Epithelial cell of proximal tubule (primary cell): Measurements from ENCODE around the gene MYO9A. TPM values are rescaled to one million over a fixed set of nuclear protein-coding genes. Genes with fewer than 3 reads are reported as not detected.

Source experiments
- DNase-seq: peaks from one replicate; pipeline ENCODE4 v3.0.0-alpha.2; 2011; ENCODE audit warnings: low read depth
- H3K4me3 ChIP-seq: 2 replicates; pipeline ENCODE4 v1.5.1; 2011; ENCODE audit warnings: low read depth, mild to moderate bottlenecking, low read length
- total RNA-seq: library from RNA; depleted of rRNA; stranded (reverse); fragments of >200 nt; gene quantifications from 2 replicates; pipeline ENCODE4 v1.2.3, GENCODE V29; 2015
- TF ChIP-seq, protein P1 (sequence below): conservative IDR thresholded peaks from 2 replicates; pipeline ENCODE4 v1.5.1; 2012; ENCODE audit warnings: low read depth, mild to moderate bottlenecking, low read length

The MYO9A gene
- total RNA-seq, 1 donor from 2014 or later, result 18.1 TPM

DNA sequence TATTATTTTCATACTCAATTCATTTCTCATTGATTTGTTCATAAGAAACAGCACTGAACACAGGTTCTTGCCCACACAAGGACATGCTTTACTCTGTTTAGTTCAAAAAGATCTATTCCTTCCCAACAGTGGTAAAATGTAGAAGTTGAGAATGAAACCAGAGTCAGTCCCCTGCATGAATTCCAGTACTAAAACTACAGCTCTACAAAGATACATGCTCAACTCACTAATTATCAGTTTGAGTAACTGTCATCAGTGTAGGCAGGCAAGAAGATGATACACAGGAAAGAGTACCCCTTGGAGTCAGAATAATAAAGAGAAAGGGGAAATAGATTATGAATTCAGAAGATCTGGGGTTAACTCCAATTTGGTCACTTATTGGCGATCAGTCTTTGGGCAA, 264.4 kb downstream of the MYO9A start:
- DNase-seq, result no peak
- H3K4me3 ChIP-seq, result no peak overlapping the region
- TF ChIP-seq, protein P1, sequence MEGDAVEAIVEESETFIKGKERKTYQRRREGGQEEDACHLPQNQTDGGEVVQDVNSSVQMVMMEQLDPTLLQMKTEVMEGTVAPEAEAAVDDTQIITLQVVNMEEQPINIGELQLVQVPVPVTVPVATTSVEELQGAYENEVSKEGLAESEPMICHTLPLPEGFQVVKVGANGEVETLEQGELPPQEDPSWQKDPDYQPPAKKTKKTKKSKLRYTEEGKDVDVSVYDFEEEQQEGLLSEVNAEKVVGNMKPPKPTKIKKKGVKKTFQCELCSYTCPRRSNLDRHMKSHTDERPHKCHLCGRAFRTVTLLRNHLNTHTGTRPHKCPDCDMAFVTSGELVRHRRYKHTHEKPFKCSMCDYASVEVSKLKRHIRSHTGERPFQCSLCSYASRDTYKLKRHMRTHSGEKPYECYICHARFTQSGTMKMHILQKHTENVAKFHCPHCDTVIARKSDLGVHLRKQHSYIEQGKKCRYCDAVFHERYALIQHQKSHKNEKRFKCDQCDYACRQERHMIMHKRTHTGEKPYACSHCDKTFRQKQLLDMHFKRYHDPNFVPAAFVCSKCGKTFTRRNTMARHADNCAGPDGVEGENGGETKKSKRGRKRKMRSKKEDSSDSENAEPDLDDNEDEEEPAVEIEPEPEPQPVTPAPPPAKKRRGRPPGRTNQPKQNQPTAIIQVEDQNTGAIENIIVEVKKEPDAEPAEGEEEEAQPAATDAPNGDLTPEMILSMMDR, result no peak

DNA sequence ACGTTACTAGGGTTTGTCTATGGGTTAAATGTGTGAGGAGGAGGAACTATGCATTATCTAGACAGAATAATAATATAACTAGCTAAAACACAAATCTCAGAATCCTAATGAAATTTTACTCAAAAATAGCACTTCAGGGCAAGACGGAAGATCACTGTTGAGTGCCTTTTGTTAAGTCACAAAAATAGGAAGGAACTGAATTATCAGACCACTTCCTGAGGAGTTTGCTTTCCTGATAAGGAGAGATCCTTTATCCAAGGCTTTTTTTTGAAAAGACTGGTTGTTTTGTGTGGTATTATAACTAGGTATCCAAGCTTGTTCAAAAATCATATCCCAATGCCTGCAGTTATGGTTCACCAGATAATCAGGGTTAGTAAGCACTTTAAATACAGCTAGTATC, 273.0 kb downstream of the MYO9A start:
- no peak for DNase-seq
- no peak overlapping the region for H3K4me3 ChIP-seq
- TF ChIP-seq, protein P1, result no peak

- H3K4me3 ChIP-seq, result no peak overlapping the region
- DNase-seq, result no peak
- TF ChIP-seq, protein P1, result no peak
Measured at GRCh38 chr15:71841563-71841962, 276.4 kb downstream of the MYO9A start.

GRCh38 chr15:71830981-71831380, 287.0 kb downstream of the MYO9A start:
- DNase-seq, result no peak
- no peak overlapping the region for H3K4me3 ChIP-seq
- TF ChIP-seq, protein P1, result no peak

DNA sequence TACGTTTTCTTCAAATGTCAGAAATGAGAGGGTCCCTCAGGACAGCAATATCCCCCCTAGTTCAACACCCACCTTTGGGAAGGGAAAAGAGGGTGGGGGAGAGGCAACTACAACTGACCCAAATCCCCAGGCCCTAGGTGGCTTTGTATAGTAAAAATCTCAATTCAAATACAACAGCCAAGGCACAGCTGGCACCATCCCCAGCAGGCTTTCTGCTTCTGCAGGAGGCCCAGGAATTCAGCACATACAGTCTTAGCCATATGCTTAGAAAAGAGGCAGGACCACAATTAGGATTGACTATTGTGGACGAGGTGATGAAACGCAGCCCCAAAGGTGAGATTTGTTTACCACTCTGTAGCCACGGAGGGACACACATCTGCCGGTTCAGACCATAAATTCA, 291.8 kb downstream of the MYO9A start:
- TF ChIP-seq, protein P1, result no peak
- DNase-seq, result no peak
- H3K4me3 ChIP-seq, result no peak overlapping the region

DNA sequence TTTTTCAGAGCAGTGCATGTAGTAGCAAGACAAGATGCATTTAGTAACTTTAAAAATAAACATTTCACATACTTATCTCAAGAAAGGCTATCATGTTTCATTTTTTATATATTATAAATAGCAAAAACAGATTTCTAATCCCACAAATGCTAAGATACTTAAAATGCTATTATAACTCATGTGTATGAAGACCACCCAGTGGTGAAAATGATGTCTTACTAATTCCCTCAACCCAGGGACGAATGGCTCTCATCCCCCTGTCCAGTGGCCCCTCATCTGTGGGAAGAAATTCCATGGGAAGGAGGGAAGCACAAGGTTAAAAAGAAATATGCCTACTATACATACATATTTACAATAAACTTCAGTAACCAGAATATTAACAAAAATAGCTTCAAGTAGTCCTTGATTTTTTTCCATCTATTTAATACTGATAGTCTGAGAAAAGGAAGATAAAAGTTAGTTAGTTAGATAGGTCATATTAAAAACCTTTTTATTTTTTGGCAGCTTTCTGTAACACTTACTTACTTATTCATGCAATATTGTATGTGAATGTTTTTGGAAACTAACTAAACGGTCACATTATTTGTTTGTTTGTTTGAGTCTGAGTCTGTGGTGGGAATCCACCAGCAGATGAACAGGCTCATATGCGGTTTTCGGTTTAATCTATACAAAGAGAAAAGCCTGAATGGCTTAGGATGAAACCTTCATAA, 292.8 kb downstream of the MYO9A start:
- TF ChIP-seq, protein P1, result no peak
- DNase-seq, result no peak
- no peak overlapping the region for H3K4me3 ChIP-seq

DNA sequence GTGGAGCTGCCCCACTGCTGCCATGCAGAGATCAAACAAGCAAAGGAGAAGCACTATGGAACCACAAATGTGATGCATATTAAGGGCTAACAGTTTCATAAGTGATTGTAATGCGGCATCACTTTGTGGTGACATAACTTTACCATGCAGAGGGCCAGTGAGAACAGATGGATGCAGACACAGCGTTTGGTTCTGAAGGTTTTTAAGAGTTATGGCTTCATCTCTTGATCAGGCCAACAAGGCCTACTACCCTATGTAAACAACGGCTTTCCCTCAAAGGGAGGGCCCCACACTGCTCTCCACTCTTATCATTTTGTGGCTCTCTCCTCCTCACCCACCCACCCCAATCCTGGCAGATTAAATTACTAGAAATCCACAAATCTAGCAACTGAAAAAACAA, 294.1 kb downstream of the MYO9A start:
- no peak overlapping the region for H3K4me3 ChIP-seq
- TF ChIP-seq, protein P1, result no peak

More for the DNA sequence above, 294.1 kb downstream of the MYO9A start:
- DNase-seq, result no peak
